Skin of body (tissue), 2 donors: ENCODE measurements around the gene ADCYAP1R1. TPM values are rescaled to one million over a fixed set of nuclear protein-coding genes. Genes with fewer than 3 reads are reported as not detected.

Experiments
- DNase-seq: peaks from one replicate; lab custom pipeline; 2025; lab: John Stamatoyannopoulos, UW
- total RNA-seq: library from RNA; depleted of rRNA; stranded (reverse); fragments of >200 nt; gene quantifications from one replicate; pipeline ENCODE4 v1.2.3, GENCODE V29; 2014

Gene ADCYAP1R1
- total RNA-seq, 1 donor from 2014 or later = 3.9 TPM

DNA sequence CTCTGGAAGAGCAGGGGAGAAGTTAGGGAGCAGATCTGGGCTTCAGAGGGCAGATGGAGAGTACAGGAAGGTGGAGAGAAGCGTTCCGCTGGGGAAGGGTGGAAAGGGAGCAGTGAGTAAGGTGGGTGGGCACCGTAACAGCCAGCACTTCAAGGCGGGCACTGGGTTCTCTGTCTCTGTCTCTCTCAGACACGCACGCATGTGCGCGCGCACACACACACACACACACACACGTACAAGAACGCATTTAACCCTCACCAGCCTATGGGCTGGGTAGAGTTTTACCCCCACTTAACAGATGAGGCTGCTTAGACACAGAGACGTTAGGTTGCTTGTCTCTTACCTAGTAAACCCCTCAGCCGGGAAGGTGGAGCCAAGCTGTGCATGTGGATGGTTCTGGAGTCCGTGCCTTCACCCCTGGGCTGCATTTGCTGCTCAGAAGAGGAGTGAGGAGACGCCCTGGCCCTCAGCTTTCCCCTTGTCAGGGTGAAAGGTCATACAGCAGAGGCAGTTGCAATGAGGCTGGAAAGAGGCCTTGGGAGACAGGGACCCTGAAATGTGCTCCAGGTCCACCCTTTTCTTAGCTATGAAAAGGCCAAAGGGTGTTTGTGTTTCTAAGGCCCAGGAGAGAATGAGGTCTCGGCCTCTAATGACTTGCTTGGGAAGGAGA, 16.0 kb downstream of the ADCYAP1R1 start:
- DNase-seq = no peak

DNA sequence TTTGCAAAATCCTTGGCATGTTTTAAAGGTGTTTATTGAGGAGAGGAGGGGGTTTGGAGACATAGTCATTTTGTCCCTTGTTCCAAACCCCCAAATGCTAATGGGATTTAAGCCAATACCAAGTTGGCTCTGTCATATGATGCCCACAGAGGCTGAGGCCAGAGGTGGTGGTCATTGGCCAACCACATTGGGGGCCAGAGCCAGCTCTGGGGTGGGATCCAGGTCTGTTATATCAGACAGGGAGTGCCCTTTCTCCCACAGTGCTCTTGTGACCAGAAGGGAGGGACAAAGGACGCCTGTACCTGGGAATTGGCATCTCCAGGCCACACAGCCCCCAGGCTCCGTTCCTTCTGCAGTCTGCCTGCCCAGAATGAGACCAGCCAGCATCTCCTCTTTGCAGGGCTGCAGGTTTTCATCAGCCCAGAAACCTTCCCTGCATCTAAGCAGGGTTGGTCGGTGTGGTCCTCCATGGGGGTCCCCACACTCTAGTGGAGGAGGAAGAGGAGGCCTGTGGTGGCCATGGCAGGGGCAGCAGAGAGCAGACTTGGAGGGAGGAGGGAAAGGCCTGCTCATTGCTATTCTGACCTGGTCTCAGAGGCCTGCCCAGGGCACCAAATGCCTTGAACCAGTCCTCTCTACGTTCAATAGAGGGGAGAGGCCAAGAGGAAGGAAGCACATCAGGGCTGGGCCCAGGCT, 17.9 kb downstream of the ADCYAP1R1 start:
- DNase-seq = no peak

GRCh38 chr7:31070991-31071644, 19.0 kb downstream of the ADCYAP1R1 start:
- no peak for DNase-seq

DNA sequence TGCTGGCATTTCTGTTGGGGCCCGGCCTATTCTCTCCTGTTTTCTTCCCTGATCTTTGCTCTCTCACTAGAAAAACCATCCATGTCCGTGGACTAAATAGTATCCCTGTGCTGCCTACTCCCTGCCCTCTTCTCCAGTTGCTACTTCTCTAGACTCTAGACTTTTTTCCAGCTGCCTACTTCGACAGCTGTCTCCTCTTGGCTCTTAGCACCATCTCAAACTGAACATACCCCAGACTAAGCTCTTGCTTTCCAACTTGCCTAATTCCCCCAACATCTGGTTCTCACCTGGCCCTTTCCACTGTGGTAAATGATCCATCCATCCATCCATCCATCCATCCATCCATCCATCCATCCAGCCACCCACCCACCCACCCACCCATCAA, 19.5 kb downstream of the ADCYAP1R1 start:
- no peak for DNase-seq

DNA sequence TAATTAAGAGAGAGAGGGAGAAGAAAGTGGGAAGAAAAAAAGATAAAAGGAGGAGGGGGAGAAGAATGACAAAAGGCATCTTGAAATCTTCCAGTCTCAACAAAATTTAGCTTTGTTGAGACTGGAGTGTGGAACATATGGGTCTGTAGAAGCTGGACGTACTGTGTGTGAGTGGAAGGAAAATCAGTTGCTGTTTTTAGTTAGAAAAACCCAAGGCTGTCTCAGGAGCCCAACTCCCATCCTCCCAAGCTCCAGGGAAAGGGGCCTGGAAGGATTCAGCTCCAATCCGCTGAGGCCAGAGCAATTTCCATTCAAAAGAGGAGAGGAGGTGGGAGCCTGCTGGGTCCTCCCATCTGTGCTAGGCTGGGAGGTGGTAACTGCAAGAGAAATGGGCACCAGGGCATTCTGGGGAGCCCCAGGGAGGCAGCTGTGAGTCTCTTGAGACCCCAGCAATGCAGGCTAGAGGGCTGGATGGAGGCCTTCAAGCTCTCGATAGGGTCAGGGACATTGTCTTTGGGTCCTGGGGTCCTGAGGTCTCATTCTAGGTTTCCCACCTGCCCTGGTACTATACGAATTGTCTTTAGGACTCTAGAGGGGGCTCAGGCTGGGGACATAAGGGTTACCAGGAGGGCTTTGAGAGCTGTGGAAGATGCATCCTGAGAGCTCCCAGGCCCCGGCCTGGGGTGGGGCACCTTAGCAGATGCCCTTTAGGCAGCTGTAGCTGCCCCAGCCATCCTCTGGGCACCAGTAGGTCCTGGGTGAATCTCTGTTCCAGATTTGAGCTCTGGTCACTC, 21.4 kb downstream of the ADCYAP1R1 start:
- no peak for DNase-seq

- DNase-seq = no peak
These were observed 21.9 kb downstream of the ADCYAP1R1 start for GRCh38 chr7:31074120-31074383.

- DNase-seq = no peak
These were observed 22.4 kb downstream of the ADCYAP1R1 start for GRCh38 chr7:31074403-31075085.

DNA sequence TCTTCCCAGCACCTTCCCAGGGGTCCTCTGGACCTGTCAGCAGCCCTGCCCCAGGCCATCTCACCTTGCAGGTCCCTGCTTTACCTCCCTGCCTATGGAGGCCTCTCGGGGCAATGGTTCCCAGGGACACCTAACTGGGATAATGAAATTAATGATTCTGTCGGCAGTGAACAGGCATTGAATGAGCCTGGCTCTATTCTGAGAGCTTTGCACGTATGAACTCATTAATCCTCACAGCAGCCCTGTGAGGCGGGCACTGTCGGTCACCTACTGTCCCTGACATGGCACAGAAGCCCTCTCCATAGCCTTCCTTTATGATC, 22.9 kb downstream of the ADCYAP1R1 start:
- no peak for DNase-seq

DNA sequence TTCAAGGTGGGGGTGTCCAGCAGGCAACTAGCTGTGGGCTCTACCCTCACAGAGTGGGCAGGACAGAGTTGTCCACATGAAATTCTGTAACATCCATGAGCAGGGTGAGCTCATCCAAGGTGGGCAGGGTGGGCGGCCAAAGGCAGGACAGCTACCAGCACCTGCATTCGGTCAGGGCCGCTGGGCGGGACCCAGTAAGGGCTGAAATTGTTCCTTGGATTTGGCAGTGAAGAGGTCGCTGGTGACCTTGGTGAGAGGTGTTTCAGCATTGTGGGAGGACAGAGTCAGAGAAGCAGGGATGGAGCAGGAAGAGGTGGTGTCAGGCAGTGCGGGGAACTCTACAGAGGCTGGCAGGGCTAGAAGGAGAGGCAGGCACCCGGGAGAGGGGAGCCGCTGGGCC, 23.9 kb downstream of the ADCYAP1R1 start:
- no peak for DNase-seq

DNA sequence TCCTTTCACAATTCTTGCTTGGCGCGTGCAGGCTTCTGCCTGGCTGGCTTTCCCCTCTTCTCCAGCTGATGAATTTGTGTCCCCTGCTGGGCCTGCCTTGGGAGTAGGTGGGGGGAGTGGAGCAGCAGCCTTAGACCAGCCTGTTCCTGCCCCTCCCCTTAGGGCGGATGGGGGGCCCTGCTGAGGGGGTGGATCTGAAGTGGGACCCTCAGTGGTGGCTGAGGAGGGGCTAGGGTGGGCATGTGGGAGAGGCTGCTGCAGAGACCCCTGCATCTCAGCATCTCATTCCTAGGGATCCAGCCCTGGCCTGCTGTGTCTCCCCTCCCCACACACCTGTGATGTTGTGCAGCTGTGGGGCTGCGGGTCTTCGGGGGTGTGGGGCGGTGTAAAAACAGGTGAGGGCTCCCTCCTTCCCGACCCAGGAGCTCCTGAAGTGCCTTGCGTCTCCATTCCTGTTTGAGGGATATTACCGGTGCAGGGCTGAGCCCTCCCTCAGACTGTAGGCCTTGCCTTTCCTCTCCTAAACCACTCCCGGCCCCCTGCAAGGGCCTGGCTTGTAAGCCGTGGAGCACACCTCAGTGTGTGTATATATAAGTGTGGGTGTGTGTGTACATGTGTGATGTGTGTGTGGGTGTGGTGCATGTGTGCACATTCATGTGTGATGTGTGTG, 24.7 kb downstream of the ADCYAP1R1 start:
- no peak for DNase-seq

- no peak for DNase-seq
These were observed 25.6 kb downstream of the ADCYAP1R1 start for GRCh38 chr7:31077484-31078362.

DNA sequence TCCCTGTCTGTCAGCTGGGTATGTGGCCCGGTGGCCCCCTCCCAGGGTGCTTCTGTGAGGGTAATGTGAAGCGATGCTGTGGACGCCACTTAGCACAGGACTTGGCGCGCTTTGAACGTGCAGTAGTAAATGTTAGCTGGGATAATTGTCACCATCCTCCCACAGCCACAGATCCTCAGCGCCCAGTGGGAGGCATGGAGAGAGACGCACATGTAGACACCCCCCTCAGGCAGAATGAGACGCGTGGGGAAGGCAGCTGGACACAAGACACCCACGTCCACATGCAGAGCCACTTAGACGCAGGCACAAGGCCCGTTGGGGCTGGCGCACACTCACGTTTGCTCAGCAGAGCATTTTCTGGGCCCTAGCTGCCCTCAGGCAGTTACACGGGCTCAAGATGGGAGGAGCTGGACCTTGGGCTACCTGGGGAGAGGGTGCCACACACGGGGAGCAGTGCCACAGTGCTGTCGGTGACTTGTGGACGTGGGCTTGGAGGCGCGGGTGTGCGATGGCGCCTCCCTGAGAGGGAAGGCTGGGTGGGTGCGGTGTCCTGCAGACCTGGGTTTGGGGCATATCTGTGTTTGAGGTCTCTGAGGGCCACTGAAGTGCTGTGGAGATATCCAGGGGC, 26.4 kb downstream of the ADCYAP1R1 start:
- no peak for DNase-seq

DNA sequence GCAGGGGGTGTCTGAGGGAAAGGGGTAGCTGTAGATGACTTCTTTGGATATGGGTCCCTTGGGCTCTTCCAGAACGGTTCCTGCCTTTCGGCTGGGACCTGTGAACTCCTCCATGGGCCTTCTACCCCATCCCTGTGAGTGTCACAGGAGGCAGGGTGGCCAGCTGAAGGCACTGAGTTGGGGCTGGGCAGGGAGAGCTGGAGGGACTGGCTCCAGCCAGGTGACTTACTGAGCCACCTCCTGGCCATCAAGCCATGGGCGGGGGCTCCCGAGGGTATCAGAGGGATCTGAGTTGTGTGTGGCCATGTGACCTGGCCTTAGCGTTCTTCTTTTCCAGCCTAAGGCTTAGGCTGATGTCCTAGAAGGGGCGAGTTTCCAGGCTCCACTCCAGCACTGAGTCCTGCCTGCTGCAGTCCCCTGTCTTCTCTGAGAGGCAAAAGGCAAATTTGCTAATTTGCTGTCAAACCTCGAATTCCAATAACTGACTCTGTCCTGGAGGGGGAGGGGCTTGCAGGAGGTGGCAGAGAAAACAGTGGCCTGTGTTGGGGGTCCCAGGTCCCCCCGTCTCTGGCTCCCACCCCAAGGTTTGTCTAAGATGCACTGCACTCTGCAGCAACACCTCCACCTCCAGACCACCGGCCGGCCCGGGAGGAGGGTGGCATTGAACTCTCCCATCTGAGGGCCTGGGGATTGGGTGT, 27.2 kb downstream of the ADCYAP1R1 start:
- no peak for DNase-seq

DNA sequence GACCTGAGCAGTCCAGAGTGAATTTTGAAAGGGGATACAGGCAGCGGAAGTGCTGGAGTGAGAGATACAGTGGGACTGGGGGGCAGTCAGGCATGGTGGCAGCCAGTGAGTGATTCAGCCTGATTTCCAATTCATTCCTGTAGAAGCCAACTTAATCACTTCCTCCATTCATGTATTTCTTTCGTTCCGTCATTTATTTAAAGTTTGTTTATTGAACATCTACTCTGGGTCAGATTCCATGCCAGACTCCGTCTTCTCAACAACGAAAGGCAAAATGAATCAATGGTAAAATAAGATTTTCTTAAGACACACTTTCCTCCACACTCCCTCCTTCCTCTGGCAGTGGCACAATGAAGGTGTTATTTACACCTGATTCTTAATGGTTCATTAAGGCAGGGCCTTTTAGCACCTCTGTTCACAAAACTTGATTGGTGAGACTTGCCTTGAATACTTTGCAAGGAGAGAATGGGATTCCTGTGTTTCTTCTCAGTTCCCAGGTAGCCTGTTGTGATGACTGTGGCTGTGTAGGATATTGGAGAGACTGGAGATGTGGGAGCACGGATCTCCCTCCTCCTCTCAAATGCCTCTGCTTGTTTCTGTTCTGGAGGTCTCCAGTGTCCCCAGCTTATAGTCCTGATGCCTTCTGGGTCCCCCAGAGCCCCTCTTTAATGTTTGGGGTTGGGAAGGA, 27.9 kb downstream of the ADCYAP1R1 start:
- DNase-seq = no peak

DNA sequence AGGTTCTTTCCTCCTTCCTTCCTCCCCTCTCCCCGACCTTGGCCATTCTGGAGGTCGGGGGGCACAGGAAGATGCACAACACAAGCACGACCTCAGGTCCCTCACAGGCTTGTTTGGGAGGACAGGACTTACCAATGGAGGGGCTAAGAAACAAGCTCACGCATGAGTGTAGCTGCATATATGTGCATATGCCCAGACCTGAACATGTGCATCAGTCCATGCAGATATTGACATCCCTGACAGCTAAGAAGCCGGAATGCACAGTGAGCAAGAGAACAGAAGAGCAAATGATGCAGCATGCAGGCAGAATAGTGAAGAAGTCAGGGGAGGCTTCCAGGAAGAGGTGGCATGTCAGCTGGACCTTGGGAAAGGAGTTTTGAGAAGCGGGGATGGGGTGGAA, 28.7 kb downstream of the ADCYAP1R1 start:
- no peak for DNase-seq

- no peak for DNase-seq
These were observed 29.9 kb downstream of the ADCYAP1R1 start for GRCh38 chr7:31082017-31082416.

- peak; percentile 3 for DNase-seq
These were observed 30.3 kb downstream of the ADCYAP1R1 start for GRCh38 chr7:31082447-31082846.

DNA sequence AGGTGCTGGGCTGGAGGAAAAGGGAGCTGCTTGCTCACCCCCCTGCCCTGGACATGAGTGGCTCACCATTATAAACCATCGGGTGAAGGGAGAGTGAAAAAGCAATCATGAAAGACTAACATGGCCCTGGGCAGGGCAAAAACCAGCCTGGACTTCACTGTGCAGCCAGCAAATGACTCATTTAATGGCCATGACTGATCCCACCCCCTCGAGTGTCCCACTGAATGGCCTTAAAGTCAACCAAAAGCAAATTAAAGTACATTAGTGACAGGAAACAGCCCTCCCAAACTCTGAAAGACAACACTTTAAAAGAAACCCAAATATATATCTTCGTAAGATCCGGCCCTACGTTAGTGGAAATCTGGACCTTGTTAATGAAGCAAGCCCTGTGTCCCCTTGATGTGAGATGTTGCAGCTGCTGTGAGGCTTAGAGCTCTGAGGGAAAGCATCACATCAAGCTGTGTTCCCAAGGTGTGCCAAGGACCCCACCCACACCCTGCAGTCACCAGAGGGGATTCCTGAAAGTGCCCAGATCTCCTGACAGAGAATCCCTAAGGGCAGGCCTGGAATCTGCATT, 31.2 kb downstream of the ADCYAP1R1 start:
- no peak for DNase-seq
